ENCODE results near the gene PLXNA4. TPM values are rescaled to one million over a fixed set of nuclear protein-coding genes. Genes with fewer than 3 reads are reported as not detected.

PLXNA4 gene
- total RNA-seq, 2 donors from 2014 or later: 12.2 to 27.7 TPM

DNA sequence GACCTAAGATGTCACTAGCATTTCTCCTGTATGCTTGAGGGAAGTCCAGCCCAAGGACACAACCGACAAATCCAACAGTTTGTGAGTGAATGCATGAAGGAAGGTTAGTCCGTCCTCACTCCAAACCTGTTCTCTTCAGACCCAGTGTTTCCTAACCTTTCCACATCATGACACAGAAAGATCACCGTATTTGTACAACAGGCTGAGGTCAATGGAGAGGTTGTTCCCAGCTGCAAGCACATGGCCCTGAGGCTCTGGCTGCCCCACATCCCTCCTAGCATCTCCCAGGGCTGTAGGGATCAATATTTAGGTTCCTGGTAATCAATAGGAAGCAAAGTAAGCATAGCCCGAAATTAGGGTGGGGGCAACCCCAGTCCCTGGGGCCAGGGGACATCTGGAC, 227.9 kb downstream of the PLXNA4 start:
- ATAC-seq (ENCODE audit: insufficient number of reproducible peaks, low FRiP score, low read depth) (no peak), DNase-seq (ENCODE audit: low spot score) (no peak)
- Histone ChIP-seq H3K4me3 (no peak overlapping the region), H3K27ac (no peak overlapping the region), H3K9me3 (no peaks in the 10 kb centered on the region), H3K27me3 (replicated peaks; ENCODE audit: insufficient read depth) (no peaks in the 10 kb centered on the region), H3K4me1 (ENCODE audit: control insufficient read depth in 1 of 2, low read depth in 2 of 2) (peaks cover 13 to 43% of the 10 kb centered on the region in 2 donors), H3K36me3 (no peaks in the 10 kb centered on the region)
- TF ChIP-seq, protein P1, sequence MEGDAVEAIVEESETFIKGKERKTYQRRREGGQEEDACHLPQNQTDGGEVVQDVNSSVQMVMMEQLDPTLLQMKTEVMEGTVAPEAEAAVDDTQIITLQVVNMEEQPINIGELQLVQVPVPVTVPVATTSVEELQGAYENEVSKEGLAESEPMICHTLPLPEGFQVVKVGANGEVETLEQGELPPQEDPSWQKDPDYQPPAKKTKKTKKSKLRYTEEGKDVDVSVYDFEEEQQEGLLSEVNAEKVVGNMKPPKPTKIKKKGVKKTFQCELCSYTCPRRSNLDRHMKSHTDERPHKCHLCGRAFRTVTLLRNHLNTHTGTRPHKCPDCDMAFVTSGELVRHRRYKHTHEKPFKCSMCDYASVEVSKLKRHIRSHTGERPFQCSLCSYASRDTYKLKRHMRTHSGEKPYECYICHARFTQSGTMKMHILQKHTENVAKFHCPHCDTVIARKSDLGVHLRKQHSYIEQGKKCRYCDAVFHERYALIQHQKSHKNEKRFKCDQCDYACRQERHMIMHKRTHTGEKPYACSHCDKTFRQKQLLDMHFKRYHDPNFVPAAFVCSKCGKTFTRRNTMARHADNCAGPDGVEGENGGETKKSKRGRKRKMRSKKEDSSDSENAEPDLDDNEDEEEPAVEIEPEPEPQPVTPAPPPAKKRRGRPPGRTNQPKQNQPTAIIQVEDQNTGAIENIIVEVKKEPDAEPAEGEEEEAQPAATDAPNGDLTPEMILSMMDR (IDR thresholded peaks at IDR 0.05): no peak

DNA sequence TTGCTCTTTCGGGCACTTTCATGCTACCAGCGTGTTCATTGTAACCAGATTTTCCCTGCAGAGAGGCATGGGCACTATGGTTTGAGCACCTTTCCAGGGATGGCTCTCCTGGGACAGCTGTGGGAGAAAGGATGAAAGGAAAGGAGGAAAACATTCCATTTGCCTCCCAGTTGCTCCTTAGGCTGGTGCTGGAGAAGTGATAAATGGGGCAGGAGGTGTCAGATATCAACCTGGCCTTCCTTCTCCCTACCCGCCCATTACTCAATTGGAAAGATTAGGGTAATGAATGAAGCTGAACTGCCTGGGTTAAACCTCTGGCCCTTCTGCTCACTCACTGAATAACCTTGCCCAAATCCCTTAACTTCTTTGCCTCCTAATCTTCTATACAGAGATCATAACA, 228.4 kb downstream of the PLXNA4 start:
- no peaks in the 10 kb centered on the region for H3K9me3 ChIP-seq
- no peaks in the 10 kb centered on the region for H3K36me3 ChIP-seq
- TF ChIP-seq, protein P1 (IDR thresholded peaks at IDR 0.05): no peak
- no peak for ATAC-seq (ENCODE audit: insufficient number of reproducible peaks, low FRiP score, low read depth)
- peaks cover 8 to 38% of the 10 kb centered on the region in 2 donors for H3K4me1 ChIP-seq (ENCODE audit: control insufficient read depth in 1 of 2, low read depth in 2 of 2)
- DNase-seq (ENCODE audit: low spot score): no peak
- H3K27me3 ChIP-seq (replicated peaks; ENCODE audit: insufficient read depth): no peaks in the 10 kb centered on the region
- H3K27ac ChIP-seq: no peak overlapping the region
- H3K4me3 ChIP-seq: no peak overlapping the region

DNA sequence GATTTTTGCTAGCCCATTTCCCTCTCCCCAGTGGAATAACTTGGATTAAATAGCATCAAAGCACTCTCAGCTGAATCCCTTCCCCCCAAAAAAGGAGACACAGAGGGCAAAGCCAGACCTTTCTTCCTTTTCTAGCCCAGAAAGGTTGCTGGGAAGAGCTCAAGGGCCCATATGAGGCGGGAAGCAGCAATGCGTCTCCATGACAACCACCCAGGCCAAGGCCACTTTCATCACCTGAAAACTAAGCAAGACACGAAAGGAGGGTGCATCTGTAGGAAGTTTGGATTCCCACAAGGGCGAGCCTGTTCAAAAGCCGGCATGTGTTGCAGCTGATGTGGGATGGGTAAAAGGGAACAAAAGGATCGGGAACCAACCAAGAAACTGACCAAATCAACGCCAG, 229.1 kb downstream of the PLXNA4 start:
- Histone ChIP-seq H3K36me3 (no peaks in the 10 kb centered on the region), H3K9me3 (no peaks in the 10 kb centered on the region), H3K27ac (no peak overlapping the region), H3K27me3 (replicated peaks; ENCODE audit: insufficient read depth) (no peaks in the 10 kb centered on the region), H3K4me1 (ENCODE audit: control insufficient read depth in 1 of 2, low read depth in 2 of 2) (peaks cover 7 to 31% of the 10 kb centered on the region in 2 donors), H3K4me3 (no peak overlapping the region)
- TF ChIP-seq, protein P1 (IDR thresholded peaks at IDR 0.05): no peak
- DNase-seq (ENCODE audit: low spot score): no peak
- ATAC-seq (ENCODE audit: insufficient number of reproducible peaks, low FRiP score, low read depth): no peak

DNA sequence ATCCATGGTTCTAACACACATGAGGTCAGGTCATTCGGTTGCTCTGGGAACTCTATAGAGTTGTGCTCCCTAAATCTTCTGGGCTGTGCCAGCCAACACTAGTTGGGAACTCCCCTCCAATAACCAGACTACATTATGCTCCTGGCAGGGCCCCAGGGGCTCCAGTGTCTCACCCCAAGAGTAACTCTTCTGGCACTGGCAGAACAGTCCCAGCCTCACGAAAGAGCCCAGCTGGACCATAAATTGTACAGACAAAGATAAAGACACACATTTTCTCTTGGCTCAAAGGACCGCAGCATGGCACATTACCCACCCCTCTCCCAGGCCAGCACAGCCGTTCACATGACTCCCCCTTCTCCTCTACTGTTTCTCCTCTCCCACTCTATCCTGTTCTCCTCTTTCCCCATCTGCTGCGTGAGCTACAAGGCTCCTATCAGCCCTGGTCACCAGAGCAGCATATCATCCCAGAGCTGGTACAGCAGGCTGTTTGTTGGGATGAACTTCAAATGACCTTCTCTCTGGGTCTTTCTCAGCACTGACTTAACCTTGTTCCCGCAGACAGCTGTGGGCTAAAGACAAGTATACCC, 230.6 kb downstream of the PLXNA4 start:
- peaks cover 0 to 21% of the 10 kb centered on the region in 2 donors for H3K4me1 ChIP-seq (ENCODE audit: control insufficient read depth in 1 of 2, low read depth in 2 of 2)
- no peak for ATAC-seq (ENCODE audit: insufficient number of reproducible peaks, low FRiP score, low read depth)
- H3K9me3 ChIP-seq: no peaks in the 10 kb centered on the region

DNA sequence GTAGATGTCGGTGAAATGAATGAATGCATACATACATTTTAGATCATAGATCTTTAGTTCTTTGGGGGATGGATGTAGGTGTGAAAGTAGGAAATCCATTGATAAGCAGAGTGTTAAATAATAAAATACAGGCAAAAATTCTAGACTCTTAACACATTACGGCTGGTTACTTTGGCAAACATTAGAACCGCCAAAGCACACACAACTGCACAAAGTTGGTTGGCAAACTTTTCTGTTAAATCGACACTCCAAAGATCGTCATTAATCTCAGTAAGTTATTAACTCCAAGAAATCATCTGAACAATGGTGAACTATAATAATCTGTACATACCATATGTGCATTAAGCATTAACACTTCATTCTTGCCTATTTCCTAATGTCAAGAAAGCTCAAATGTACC, 231.2 kb downstream of the PLXNA4 start:
- DNase-seq (ENCODE audit: low spot score) (no peak), ATAC-seq (ENCODE audit: insufficient number of reproducible peaks, low FRiP score, low read depth) (no peak)
- H3K36me3 ChIP-seq: no peaks in the 10 kb centered on the region
- H3K4me1 ChIP-seq (ENCODE audit: control insufficient read depth in 1 of 2, low read depth in 2 of 2): peaks cover 0 to 21% of the 10 kb centered on the region in 2 donors
- H3K4me3 ChIP-seq: no peak overlapping the region
- TF ChIP-seq, protein P1 (IDR thresholded peaks at IDR 0.05): no peak
- H3K27me3 ChIP-seq (replicated peaks; ENCODE audit: insufficient read depth): no peaks in the 10 kb centered on the region
- no peak overlapping the region for H3K27ac ChIP-seq
- no peaks in the 10 kb centered on the region for H3K9me3 ChIP-seq

More for the DNA sequence above, 230.6 kb downstream of the PLXNA4 start:
- no peaks in the 10 kb centered on the region for H3K36me3 ChIP-seq
- no peak overlapping the region for H3K4me3 ChIP-seq
- no peak overlapping the region for H3K27ac ChIP-seq
- TF ChIP-seq, protein P1 (IDR thresholded peaks at IDR 0.05): no peak
- H3K27me3 ChIP-seq (replicated peaks; ENCODE audit: insufficient read depth): no peaks in the 10 kb centered on the region
- DNase-seq (ENCODE audit: low spot score): no peak

All from thoracic aorta (tissue), 2 donors.